Endothelial cell of umbilical vein (primary cell): ENCODE measurements around the gene SLC9B1.

ENCODE experiments used
- EZH2 ChIP-seq: IDR thresholded peaks from 2 replicates; pipeline ENCODE4 v1.6.1; 2012; ENCODE audit warnings: borderline replicate concordance, low read depth, mild to moderate bottlenecking, moderate library complexity, low read length, inconsistent platforms; ENCODE audit not compliant: severe bottlenecking
- FOS ChIP-seq: IDR thresholded peaks from 2 replicates; pipeline ENCODE4 v1.6.1; 2011; ENCODE audit warnings: mild to moderate bottlenecking, low read length, moderate library complexity, borderline replicate concordance; ENCODE audit not compliant: insufficient read depth
- GATA2 ChIP-seq: IDR thresholded peaks from 2 replicates; pipeline ENCODE4 v1.7.0; 2011; ENCODE audit warnings: low read depth, mild to moderate bottlenecking, moderate library complexity, mixed read lengths, low read length; ENCODE audit not compliant: insufficient read length, insufficient read depth
- MYC ChIP-seq: IDR thresholded peaks from one replicate; pipeline ENCODE4 v1.6.1; 2011; ENCODE audit warnings: mild to moderate bottlenecking, low read depth, low read length
- POLR2A ChIP-seq: IDR thresholded peaks from 2 replicates; pipeline ENCODE4 v1.6.1; 2012; ENCODE audit warnings: low read depth, mild to moderate bottlenecking, control low read depth, low read length
- POLR2AphosphoS5 ChIP-seq: IDR thresholded peaks from 2 replicates; pipeline ENCODE4 v1.6.1; 2012; ENCODE audit warnings: low read depth, mild to moderate bottlenecking, control low read depth, low read length, moderate library complexity; ENCODE audit not compliant: insufficient read depth
- TF ChIP-seq, protein P1 (sequence below), 2 donors: IDR thresholded peaks; 1 replicate in 1 of 2; 2 replicates in 1 of 2; pipeline ENCODE4 v1.5.1; 2011; ENCODE audit warnings: low read length in 2 of 2, mild to moderate bottlenecking in 2 of 2, moderate library complexity in 2 of 2, control low read depth in 1 of 2, inconsistent platforms in 1 of 2, low read depth in 1 of 2; ENCODE audit not compliant: insufficient read depth in 1 of 2; ENCODE audit errors: extremely low read depth in 1 of 2
- TF ChIP-seq, protein P2 (sequence below): IDR thresholded peaks from 2 replicates; pipeline ENCODE4 v1.6.1; 2011; ENCODE audit not compliant: insufficient read depth, insufficient read length

DNA sequence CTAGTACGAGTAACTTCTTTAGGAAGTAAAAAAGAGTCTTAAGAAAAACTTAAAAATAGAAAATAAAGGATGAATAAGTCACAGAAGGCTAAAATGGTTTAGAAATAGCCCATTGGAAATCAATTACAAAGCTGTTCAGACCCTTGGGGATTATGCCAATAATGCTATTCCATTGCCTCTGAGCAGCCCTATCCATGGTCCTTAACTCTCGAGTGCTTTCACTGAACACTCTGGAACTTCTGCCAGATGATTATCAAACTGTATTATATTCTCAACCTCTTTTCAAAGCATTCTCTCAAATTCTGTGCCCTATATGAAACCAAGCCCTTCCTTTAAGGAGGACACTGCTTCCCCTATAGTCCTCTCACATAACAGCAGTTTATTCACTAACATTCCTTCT is 17.0 kb downstream of the SLC9B1 start:
- TF ChIP-seq POLR2AphosphoS5 = no peak
- TF ChIP-seq, protein P1, sequence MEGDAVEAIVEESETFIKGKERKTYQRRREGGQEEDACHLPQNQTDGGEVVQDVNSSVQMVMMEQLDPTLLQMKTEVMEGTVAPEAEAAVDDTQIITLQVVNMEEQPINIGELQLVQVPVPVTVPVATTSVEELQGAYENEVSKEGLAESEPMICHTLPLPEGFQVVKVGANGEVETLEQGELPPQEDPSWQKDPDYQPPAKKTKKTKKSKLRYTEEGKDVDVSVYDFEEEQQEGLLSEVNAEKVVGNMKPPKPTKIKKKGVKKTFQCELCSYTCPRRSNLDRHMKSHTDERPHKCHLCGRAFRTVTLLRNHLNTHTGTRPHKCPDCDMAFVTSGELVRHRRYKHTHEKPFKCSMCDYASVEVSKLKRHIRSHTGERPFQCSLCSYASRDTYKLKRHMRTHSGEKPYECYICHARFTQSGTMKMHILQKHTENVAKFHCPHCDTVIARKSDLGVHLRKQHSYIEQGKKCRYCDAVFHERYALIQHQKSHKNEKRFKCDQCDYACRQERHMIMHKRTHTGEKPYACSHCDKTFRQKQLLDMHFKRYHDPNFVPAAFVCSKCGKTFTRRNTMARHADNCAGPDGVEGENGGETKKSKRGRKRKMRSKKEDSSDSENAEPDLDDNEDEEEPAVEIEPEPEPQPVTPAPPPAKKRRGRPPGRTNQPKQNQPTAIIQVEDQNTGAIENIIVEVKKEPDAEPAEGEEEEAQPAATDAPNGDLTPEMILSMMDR (IDR thresholded peaks at IDR 0.05; ENCODE audit: extremely low read depth in 1 of 2, insufficient read depth in 1 of 2, low read depth in 1 of 2, low read length in 2 of 2) = no peak
- TF ChIP-seq, protein P2, sequence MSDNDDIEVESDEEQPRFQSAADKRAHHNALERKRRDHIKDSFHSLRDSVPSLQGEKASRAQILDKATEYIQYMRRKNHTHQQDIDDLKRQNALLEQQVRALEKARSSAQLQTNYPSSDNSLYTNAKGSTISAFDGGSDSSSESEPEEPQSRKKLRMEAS = no peak
- no peak for TF ChIP-seq POLR2A
- no peak for TF ChIP-seq GATA2
- TF ChIP-seq FOS = no peak
- TF ChIP-seq EZH2 = no peak
- no peak for TF ChIP-seq MYC
